ENCODE measurements around the gene SCCPDH.

The SCCPDH gene

DNA sequence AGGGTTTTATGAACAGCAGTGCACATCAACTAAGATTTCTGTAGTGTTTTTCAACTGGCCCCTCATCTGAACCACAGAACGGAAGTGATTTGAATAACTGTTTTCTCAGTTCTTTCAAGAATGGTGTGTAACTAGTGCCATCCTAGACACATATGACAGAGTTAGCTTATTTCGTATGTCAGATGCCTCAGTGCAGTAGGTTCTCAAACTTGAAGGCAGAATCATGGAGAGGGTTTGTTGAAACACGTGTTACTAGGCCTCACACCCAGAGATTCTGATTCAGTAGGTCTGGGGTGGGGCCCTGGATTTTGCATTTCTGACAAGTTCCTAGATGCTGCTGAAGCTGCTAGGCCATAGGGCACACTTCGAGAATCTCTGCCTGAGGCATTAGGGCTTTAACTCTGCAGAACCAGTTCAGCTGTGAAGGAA lies 49.0 kb downstream of the SCCPDH start:
- Histone ChIP-seq H3K27ac (ENCODE audit: low read depth, low read length) (no peak overlapping the region), H3K27me3 (ENCODE audit: control insufficient read depth, insufficient read depth, low read length) (no peaks in the 10 kb centered on the region), H3K9me3 (ENCODE audit: control insufficient read depth, insufficient read depth, low read depth, low read length) (no peaks in the 10 kb centered on the region), H3K4me3 (ENCODE audit: low read depth, low read length) (no peak overlapping the region), H3K36me3 (ENCODE audit: control insufficient read depth, insufficient read depth, low read length) (0 out of 2 replicates have a peak, but pooled peaks cover 4% of the 10 kb centered on the region), H3K4me1 (ENCODE audit: control insufficient read depth, insufficient read depth, low read length) (peaks cover 11% of the 10 kb centered on the region), H3K9ac (ENCODE audit: low read length) (no peak overlapping the region)

DNA sequence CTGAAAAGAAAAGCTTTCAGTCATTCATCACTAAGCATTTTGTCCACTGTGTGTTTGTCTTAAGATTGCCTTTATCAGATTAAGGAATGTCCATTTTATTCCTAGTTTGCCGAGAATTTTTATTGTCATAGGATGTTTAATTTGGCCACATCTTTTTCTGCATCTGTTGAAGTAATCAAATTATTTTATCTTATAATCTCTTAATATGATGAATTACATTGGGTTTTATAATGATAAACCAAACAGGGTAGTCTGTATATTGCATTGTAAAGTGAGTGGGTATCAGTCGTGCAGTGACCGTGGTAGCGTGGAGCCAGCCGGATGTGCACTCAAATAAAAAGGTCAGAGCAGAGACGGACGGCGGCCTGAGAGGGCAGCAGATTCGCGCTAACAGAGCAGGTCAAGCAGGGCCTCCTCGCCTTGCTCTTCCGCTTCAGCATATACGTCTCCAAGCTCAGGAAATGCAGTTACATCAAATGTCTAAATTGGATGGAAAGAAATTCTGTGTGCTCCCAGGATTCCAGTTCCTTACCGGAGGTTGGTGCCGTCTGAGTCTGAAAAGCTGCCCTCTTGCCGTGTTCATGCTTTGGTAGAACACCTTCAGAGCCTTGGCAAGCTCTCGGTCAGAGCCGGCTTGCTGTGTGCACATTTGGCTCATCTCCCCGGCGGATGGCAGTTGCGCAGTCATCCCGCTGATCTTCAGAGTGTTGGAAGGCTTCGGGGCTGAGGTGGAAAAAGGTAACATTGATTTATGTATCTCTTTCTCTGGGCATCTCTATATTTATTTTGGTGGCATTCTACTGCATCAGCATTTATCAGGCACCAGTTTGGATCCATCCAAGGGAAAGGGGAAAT lies 51.5 kb downstream of the SCCPDH start:
- Histone ChIP-seq H3K27ac (ENCODE audit: low read depth, low read length) (no peak overlapping the region), H3K4me3 (ENCODE audit: low read depth, low read length) (no peak overlapping the region), H3K9ac (ENCODE audit: low read length) (no peak overlapping the region), H3K36me3 (ENCODE audit: control insufficient read depth, insufficient read depth, low read length) (0 out of 2 replicates have a peak, but pooled peaks cover 4% of the 10 kb centered on the region), H3K9me3 (ENCODE audit: control insufficient read depth, insufficient read depth, low read depth, low read length) (no peaks in the 10 kb centered on the region), H3K27me3 (ENCODE audit: control insufficient read depth, insufficient read depth, low read length) (no peaks in the 10 kb centered on the region), H3K4me1 (ENCODE audit: control insufficient read depth, insufficient read depth, low read length) (no peaks in the 10 kb centered on the region)

DNA sequence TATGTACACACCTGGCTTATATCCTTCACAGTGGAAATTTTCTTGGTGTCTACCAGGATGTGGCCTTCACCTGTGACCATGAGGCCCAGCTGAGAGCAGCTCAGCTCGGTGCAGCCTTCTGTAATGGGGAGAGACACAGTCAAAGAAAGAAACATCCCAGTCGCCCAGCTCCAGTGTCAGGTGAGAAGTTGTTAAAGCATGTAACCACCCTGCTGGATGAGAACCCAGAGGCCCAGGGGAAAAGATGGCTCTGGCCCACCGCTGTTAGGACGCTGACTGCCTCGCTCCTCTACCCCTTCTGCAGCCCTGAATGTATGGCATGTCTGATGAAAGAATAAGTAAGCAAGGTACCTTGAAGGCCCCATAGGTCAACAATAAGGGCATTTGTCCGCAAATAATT lies 52.7 kb downstream of the SCCPDH start:
- no peak overlapping the region for H3K9ac ChIP-seq (ENCODE audit: low read length)
- H3K27me3 ChIP-seq (ENCODE audit: control insufficient read depth, insufficient read depth, low read length): no peaks in the 10 kb centered on the region
- no peaks in the 10 kb centered on the region for H3K9me3 ChIP-seq (ENCODE audit: control insufficient read depth, insufficient read depth, low read depth, low read length)
- H3K36me3 ChIP-seq (ENCODE audit: control insufficient read depth, insufficient read depth, low read length): 0 out of 2 replicates have a peak, but pooled peaks cover 4% of the 10 kb centered on the region
- H3K4me1 ChIP-seq (ENCODE audit: control insufficient read depth, insufficient read depth, low read length): no peaks in the 10 kb centered on the region
- no peak overlapping the region for H3K27ac ChIP-seq (ENCODE audit: low read depth, low read length)
- H3K4me3 ChIP-seq (ENCODE audit: low read depth, low read length): no peak overlapping the region

DNA sequence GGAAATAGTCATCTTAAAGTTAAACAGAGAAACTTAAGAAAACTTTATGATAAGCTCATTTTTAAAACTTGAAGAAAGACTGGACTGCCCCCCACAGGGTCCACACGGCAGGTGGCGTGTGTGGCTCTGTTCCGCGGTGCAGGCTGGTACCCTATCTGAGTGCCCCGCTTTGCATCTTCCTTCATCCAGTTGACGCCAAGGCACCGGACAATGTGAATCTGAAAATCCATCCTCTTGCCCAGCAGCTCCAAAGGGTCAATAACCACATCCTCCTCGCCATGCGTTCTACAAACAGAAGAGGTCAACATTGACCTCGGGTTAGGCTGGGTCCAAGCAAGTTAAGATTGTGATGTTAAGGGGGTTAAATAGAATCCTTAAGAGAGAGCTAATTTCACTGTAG lies 54.5 kb downstream of the SCCPDH start:
- no peaks in the 10 kb centered on the region for H3K27me3 ChIP-seq (ENCODE audit: control insufficient read depth, insufficient read depth, low read length)
- H3K4me1 ChIP-seq (ENCODE audit: control insufficient read depth, insufficient read depth, low read length): no peaks in the 10 kb centered on the region

GRCh38 chr1:246779561-246780175 lies 55.5 kb downstream of the SCCPDH start:
- no peak overlapping the region for H3K27ac ChIP-seq (ENCODE audit: low read depth, low read length)
- no peak overlapping the region for H3K9ac ChIP-seq (ENCODE audit: low read length)
- H3K36me3 ChIP-seq (ENCODE audit: control insufficient read depth, insufficient read depth, low read length): 0 out of 2 replicates have a peak, but pooled peaks cover 4% of the 10 kb centered on the region
- H3K27me3 ChIP-seq (ENCODE audit: control insufficient read depth, insufficient read depth, low read length): no peaks in the 10 kb centered on the region
- H3K9me3 ChIP-seq (ENCODE audit: control insufficient read depth, insufficient read depth, low read depth, low read length): no peaks in the 10 kb centered on the region
- 0 out of 2 replicates have a peak, but pooled peaks cover under 1% of the 10 kb centered on the region for H3K4me1 ChIP-seq (ENCODE audit: control insufficient read depth, insufficient read depth, low read length)
- no peak overlapping the region for H3K4me3 ChIP-seq (ENCODE audit: low read depth, low read length)

More for the DNA sequence above, 54.5 kb downstream of the SCCPDH start:
- Histone ChIP-seq H3K36me3 (ENCODE audit: control insufficient read depth, insufficient read depth, low read length) (0 out of 2 replicates have a peak, but pooled peaks cover 4% of the 10 kb centered on the region), H3K27ac (ENCODE audit: low read depth, low read length) (no peak overlapping the region), H3K9ac (ENCODE audit: low read length) (no peak overlapping the region), H3K4me3 (ENCODE audit: low read depth, low read length) (no peak overlapping the region), H3K9me3 (ENCODE audit: control insufficient read depth, insufficient read depth, low read depth, low read length) (no peaks in the 10 kb centered on the region)

DNA sequence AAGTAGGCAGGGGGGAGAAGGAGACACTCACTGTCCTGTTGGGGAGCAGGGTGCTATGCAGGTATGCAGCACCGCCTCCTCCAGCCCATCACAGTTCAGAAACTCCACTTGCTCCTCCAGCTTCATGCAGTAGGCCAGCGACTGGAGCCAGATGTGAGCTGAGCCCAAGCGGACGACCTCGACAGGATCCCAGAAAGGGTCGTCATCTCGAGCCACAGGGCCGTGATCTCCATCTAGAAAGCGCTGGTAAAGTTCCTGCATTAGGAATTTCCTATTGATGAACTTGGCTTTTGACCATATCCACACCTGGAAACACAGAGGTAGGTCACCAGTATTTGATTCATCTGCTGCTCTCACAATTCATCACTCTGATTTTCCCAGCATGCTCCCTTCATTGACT lies 56.1 kb downstream of the SCCPDH start:
- no peak overlapping the region for H3K4me3 ChIP-seq (ENCODE audit: low read depth, low read length)
- H3K9me3 ChIP-seq (ENCODE audit: control insufficient read depth, insufficient read depth, low read depth, low read length): no peaks in the 10 kb centered on the region
- H3K27me3 ChIP-seq (ENCODE audit: control insufficient read depth, insufficient read depth, low read length): no peaks in the 10 kb centered on the region
- H3K27ac ChIP-seq (ENCODE audit: low read depth, low read length): no peak overlapping the region
- H3K4me1 ChIP-seq (ENCODE audit: control insufficient read depth, insufficient read depth, low read length): peaks cover 6% of the 10 kb centered on the region; the same call in 1 of the 2 replicates
- 0 out of 2 replicates have a peak, but pooled peaks cover 4% of the 10 kb centered on the region for H3K36me3 ChIP-seq (ENCODE audit: control insufficient read depth, insufficient read depth, low read length)
- no peak overlapping the region for H3K9ac ChIP-seq (ENCODE audit: low read length)

DNA sequence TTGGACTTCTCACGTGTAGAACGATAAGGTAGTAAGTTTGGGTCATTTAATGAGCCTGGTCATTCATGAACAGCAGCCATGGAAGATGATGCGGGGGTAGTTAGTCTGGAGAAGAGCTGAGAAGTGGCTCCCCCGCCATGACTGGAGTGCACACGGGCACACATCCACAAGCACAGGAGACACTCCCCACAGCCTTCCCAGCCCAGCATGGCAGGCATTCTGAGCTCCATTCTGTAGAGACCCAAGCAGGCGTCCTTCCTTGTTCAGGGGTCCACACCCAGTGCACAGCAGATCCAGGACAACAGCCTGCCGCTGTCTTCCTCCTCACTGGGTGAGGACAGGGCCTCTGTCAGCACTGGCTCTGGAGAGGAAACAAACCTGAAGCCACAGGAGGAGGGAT lies 57.0 kb downstream of the SCCPDH start:
- Histone ChIP-seq H3K4me3 (ENCODE audit: low read depth, low read length) (no peak overlapping the region), H3K4me1 (ENCODE audit: control insufficient read depth, insufficient read depth, low read length) (peaks cover 7% of the 10 kb centered on the region; the same call in 1 of the 2 replicates), H3K27ac (ENCODE audit: low read depth, low read length) (no peak overlapping the region), H3K9me3 (ENCODE audit: control insufficient read depth, insufficient read depth, low read depth, low read length) (no peaks in the 10 kb centered on the region), H3K36me3 (ENCODE audit: control insufficient read depth, insufficient read depth, low read length) (no peaks in the 10 kb centered on the region), H3K9ac (ENCODE audit: low read length) (no peak overlapping the region), H3K27me3 (ENCODE audit: control insufficient read depth, insufficient read depth, low read length) (no peaks in the 10 kb centered on the region)

GRCh38 chr1:246782120-246782900 lies 58.1 kb downstream of the SCCPDH start:
- Histone ChIP-seq H3K4me3 (ENCODE audit: low read depth, low read length) (no peak overlapping the region), H3K27ac (ENCODE audit: low read depth, low read length) (no peak overlapping the region), H3K9ac (ENCODE audit: low read length) (no peak overlapping the region), H3K36me3 (ENCODE audit: control insufficient read depth, insufficient read depth, low read length) (no peaks in the 10 kb centered on the region), H3K27me3 (ENCODE audit: control insufficient read depth, insufficient read depth, low read length) (no peaks in the 10 kb centered on the region), H3K9me3 (ENCODE audit: control insufficient read depth, insufficient read depth, low read depth, low read length) (no peaks in the 10 kb centered on the region), H3K4me1 (ENCODE audit: control insufficient read depth, insufficient read depth, low read length) (peaks cover 7% of the 10 kb centered on the region; the same call in 1 of the 2 replicates)

DNA sequence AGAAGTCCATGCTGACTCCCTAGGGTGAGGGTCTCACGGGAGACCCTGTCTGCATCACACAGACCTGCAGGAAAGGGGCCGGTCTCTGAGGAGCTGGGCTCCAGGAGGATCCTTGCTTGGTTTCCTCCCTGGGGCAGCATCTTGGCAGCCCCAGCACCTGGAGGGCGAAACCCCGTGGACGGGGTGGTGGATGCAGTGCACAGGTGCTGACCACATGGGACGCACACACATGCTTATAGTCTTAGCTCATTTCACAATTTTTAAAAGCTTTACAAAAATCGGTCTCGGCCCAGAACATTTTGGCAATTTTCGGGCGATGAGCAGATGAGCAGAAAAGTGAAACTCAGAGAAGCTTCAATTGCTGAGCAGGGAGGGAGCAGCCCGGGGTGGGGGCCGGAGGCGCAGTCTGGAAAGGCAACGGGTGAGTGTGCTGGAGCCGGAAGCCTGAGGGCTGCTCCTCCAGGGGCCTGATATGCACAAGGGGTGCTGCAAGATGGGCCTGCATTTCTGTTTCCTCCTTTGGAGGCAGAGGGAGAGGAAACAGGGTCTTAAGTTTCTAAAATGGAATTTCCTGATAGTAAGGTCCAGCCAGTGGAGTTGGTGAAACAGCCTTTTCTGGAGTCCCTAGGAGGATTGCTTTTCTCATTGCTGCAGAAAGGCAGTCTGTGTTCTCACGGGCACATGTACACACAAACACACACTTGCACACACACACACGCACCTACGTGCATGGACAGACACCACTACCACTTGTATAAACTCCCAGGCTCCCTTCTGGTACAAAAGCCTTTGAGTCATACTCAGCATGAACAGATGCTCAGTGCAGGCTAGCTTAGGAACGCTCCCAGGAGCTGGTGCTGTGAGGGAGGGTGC lies 60.6 kb downstream of the SCCPDH start:
- Histone ChIP-seq H3K27me3 (ENCODE audit: control insufficient read depth, insufficient read depth, low read length) (peaks cover 2% of the 10 kb centered on the region; the same call in 1 of the 2 replicates), H3K36me3 (ENCODE audit: control insufficient read depth, insufficient read depth, low read length) (no peaks in the 10 kb centered on the region), H3K9ac (ENCODE audit: low read length) (no peak overlapping the region), H3K4me1 (ENCODE audit: control insufficient read depth, insufficient read depth, low read length) (peaks cover 21% of the 10 kb centered on the region), H3K27ac (ENCODE audit: low read depth, low read length) (no peak overlapping the region), H3K9me3 (ENCODE audit: control insufficient read depth, insufficient read depth, low read depth, low read length) (no peaks in the 10 kb centered on the region), H3K4me3 (ENCODE audit: low read depth, low read length) (no peak overlapping the region)

GRCh38 chr1:246785494-246786111 lies 61.4 kb downstream of the SCCPDH start:
- H3K9me3 ChIP-seq (ENCODE audit: control insufficient read depth, insufficient read depth, low read depth, low read length): no peaks in the 10 kb centered on the region
- H3K27me3 ChIP-seq (ENCODE audit: control insufficient read depth, insufficient read depth, low read length): peaks cover 3% of the 10 kb centered on the region; the same call in 1 of the 2 replicates
- H3K4me1 ChIP-seq (ENCODE audit: control insufficient read depth, insufficient read depth, low read length): peaks cover 23% of the 10 kb centered on the region
- no peak overlapping the region for H3K9ac ChIP-seq (ENCODE audit: low read length)
- H3K27ac ChIP-seq (ENCODE audit: low read depth, low read length): no peak overlapping the region
- H3K4me3 ChIP-seq (ENCODE audit: low read depth, low read length): no peak overlapping the region
- no peaks in the 10 kb centered on the region for H3K36me3 ChIP-seq (ENCODE audit: control insufficient read depth, insufficient read depth, low read length)

Measured in HUES6 (cell line).